Heart left ventricle (tissue), 16 donors: ENCODE results near the gene DIDO1. TPM values are rescaled to one million over a fixed set of nuclear protein-coding genes. Genes with fewer than 3 reads are reported as not detected.

Experiments used
- ATAC-seq, 4 donors: fragments of 200-7000 bp; cut with Tn5 transposase; one replicate each; pipeline ENCODE4 v1.9.1; 2020 to 2022; ENCODE audit warnings: moderate library complexity in 4 of 4, mild to moderate bottlenecking in 3 of 4, moderate number of reproducible peaks in 1 of 4
- DNase-seq, 5 donors: peaks; one replicate each; pipeline ENCODE4 v3.0.0-alpha.2; 2020
- H3K27ac ChIP-seq, 12 donors: fragments of 200-600 bp; sonication (generic) in 4 of 12; one replicate each; pipeline versions ENCODE4 v1.5.0 to v1.8.0; 2016 to 2022; ENCODE audit warnings: mild to moderate bottlenecking in 2 of 12
- H3K27me3 ChIP-seq, 9 donors: fragments of 200-600 bp; sonication (generic) in 2 of 9; one replicate each; pipeline versions ENCODE4 v1.5.1 to v1.8.0; 2016 to 2022; ENCODE audit warnings: mild to moderate bottlenecking in 3 of 9
- H3K36me3 ChIP-seq, 9 donors: fragments of 200-600 bp; sonication (generic) in 2 of 9; one replicate each; pipeline versions ENCODE4 v1.5.0 to v1.8.0; 2018 to 2022; ENCODE audit warnings: mild to moderate bottlenecking in 2 of 9
- H3K4me1 ChIP-seq, 12 donors: fragments of 200-600 bp; sonication (generic) in 4 of 12; one replicate each; pipeline versions ENCODE4 v1.5.0 to v1.8.0; 2016 to 2022; ENCODE audit warnings: mild to moderate bottlenecking in 3 of 12
- H3K4me3 ChIP-seq, 12 donors: fragments of 200-600 bp; sonication (generic) in 4 of 12; one replicate each; pipeline versions ENCODE4 v1.5.0 to v1.8.0; 2017 to 2022; ENCODE audit warnings: mild to moderate bottlenecking in 9 of 12, moderate library complexity in 4 of 12
- H3K9me3 ChIP-seq, 12 donors: fragments of 200-600 bp; sonication (generic) in 4 of 12; one replicate each; pipeline versions ENCODE4 v1.5.0 to v1.8.0; 2016 to 2022; ENCODE audit warnings: mild to moderate bottlenecking in 1 of 12
- POLR2A ChIP-seq, 2 donors: fragments of 450-650 bp; IDR thresholded peaks; one replicate each; pipeline ENCODE4 v1.6.1; 2017; ENCODE audit warnings: antibody characterized with exemption in 2 of 2, mild to moderate bottlenecking in 2 of 2, moderate library complexity in 2 of 2
- WGBS, 4 donors: extraction: QIAGEN DNeasy Blood & Tissue Kit in 2 of 4; methylation state at CpG; one replicate each; pipeline versions ENCODE4 v1.1.5 to v1.1.7; 2013 to 2018; 5-methylcytosine and 5-hydroxymethylcytosine counted together
- intact Hi-C, 10 donors: fragments of 100-400 bp; cut with DNase I; formaldehyde crosslinking; loops; one replicate each; pipeline versions ENCODE4 v1.11.1 to v1.14.2; 2022
- polyA plus RNA-seq, 2 donors: library from polyadenylated mRNA; stranded (reverse); fragments of 200-250 nt; gene quantifications; one replicate each; pipeline ENCODE4 v1.2.3, GENCODE V29; 2013
- total RNA-seq, 9 donors: library from RNA; depleted of rRNA in 2 of 9; stranded (reverse); fragments of >200 nt in 2 of 9; fragmentation: NEBNext Ultra II Directional in 3 of 9; extraction: Animal tissue kit (Norgen Biotek cat#: 25700) in 3 of 9; gene quantifications; one replicate each; pipeline versions ENCODE4 v1.1.0 to v1.2.4, GENCODE V29; 2016 to 2023
- TF ChIP-seq, protein P1 (sequence below), 12 donors: fragments of 200-600 bp; sonication (generic) in 4 of 12; IDR thresholded peaks; one replicate each; pipeline versions ENCODE4 v1.5.0 to v1.8.0; 2018 to 2022; ENCODE audit warnings: antibody characterized with exemption in 12 of 12, mild to moderate bottlenecking in 5 of 12
- donor health status: ischemic (EF 13 %, LVEDD 7.1; RV severe dilation, severe dysfunction).
- donor health status: healthy with polysubstance abuse.
- donor health status: DM: no; HTN: yes; CAD: no.
- donor health status: DM: no; HTN: no; CAD: no.
- donor health status: ischemic (EF 25% LVEDD 6.9; RV normal size, moderate dysfunction).
- donor health status: ischemic (EF 25% LVEDD 5.7; RV mildly dilated, moderate dysfunction).
- donor health status: healthy.
- donor health status: DM: yes; HTN: yes; CAD: no.
- donor health status: ischemic (EF 35%, LVEDD 5.7; RV mildly dilated, moderate dysfunction).
- donor health status: nonischemic (EF 11% LVEDD 7.7; RV severe dilation, severe dysfunction).
- donor health status: DM: yes; HTN: yes; CAD: no.
- donor health status: PGD.
- donor health status: ischemic (EF 29% LVEDD 5.4; RV normal size, mild dysfunction).
- donor health status: nonischemic (EF 23%, LVEDD 6.1; RV moderate dilation, normal function).

The DIDO1 gene
- total and polyA plus RNA-seq, 11 donors, result 16.5 to 46.2 (median 38.4) TPM

DNA sequence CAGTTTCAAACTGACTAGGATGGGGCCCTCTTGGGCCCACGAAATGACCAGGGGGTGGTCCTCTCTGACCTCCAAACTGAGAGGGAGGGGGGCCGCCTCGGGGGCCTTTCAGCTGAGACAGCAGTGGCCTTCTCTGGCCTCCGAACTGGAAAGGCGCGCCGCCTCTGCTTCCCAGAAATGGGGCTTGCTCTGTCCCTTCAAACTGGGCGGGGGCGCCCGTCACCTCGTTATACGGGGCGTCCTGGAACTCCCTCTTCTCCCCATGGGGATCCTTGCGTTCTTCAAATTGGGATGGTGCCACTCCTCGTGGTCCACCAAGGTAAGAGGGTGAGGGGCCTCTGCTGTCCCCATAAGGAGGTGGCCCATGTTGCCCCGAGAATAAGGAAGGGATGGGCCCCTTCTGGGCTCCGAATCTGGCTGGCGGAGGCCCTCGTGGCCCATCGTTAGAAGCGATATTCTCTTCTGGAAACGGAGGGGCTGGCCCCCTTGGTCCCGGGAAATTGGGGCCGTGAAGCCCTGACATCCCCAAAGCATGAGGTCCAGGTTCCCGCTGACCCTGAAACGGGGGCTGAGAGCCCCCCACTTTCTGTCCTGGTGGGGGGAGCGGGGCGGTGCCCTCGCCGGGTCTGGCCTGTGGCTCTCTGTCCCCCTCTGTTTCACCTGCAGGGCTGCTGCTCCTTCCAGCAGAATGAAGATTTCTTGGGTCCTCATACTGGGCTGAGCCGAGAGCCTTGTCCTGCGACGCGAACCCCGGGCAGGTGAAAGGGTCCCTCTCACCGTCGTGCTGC, 46.0 kb downstream of the DIDO1 start:
- WGBS, 4 donors, result 95 to 96% (median 96%) methylated on average over 24 to 37 of the region's 37 CpGs
- intact Hi-C loops, result no loop called here
- peaks cover 0 to 27% (median 20%) of the 10 kb centered on the region in 9 donors for H3K36me3 ChIP-seq
- H3K9me3 ChIP-seq, result no peaks in the 10 kb centered on the region
- ATAC-seq, result no peak
- no peaks in the 10 kb centered on the region for H3K27me3 ChIP-seq
- DNase-seq, result no peak
- no peak for TF ChIP-seq POLR2A (IDR thresholded peaks at IDR 0.05)
- TF ChIP-seq, protein P1, sequence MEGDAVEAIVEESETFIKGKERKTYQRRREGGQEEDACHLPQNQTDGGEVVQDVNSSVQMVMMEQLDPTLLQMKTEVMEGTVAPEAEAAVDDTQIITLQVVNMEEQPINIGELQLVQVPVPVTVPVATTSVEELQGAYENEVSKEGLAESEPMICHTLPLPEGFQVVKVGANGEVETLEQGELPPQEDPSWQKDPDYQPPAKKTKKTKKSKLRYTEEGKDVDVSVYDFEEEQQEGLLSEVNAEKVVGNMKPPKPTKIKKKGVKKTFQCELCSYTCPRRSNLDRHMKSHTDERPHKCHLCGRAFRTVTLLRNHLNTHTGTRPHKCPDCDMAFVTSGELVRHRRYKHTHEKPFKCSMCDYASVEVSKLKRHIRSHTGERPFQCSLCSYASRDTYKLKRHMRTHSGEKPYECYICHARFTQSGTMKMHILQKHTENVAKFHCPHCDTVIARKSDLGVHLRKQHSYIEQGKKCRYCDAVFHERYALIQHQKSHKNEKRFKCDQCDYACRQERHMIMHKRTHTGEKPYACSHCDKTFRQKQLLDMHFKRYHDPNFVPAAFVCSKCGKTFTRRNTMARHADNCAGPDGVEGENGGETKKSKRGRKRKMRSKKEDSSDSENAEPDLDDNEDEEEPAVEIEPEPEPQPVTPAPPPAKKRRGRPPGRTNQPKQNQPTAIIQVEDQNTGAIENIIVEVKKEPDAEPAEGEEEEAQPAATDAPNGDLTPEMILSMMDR (IDR thresholded peaks at IDR 0.05), result no peak
- H3K27ac ChIP-seq, result no peak overlapping the region
- no peak overlapping the region for H3K4me3 ChIP-seq
- peaks cover 8 to 24% (median 22%) of the 10 kb centered on the region in 12 donors for H3K4me1 ChIP-seq

DNA sequence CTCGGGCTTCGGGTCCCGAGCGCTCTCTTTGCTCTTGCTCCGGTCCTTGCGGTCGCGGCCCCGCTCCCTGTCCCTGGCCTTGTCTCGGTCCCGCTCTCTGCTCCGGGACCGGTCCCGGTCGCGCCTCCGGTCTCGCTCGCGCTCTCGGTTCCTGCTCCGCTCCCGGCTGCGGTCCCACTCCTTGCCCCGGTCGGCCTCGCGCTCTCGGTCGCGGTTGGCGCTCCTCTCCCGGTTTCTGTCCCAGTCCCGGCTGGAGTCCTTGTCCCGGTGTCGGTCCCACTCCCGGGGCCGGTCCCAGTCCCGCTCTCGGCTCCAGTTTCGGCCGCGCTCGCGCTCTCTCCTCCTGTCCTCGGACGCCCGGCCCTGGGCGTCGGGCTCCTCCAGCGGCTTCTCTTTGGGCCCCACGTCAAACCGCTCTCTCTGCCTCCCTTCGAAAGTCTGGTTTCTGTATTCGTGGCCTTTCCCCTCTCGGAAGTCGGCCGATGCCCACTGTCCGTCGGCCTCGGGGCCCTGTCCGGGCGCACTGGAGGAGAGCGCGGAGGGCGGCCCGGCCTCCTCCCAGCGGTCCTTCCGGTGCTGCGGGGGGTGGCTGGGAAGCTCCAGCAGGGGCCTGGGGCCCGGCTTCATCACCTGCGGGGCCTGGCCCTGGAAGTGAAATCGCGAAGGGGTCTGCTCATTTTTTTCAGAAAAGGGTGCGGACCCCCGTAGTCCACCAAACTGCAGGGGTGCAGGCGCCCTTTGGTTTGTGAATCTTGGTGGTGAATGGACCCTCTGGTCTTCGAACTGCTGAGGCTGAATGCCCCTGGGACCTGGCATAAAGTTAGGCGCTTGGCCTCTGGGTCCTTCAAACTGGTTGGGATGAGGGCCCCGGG, 46.8 kb downstream of the DIDO1 start:
- Histone ChIP-seq H3K36me3 (peaks cover 0 to 27% (median 20%) of the 10 kb centered on the region in 9 donors), H3K4me3 (peak overlapping the region in 6 of 12 donors; percentile 2 to 36 (median 18)), H3K4me1 (peaks cover 8 to 24% (median 22%) of the 10 kb centered on the region in 12 donors), H3K9me3 (no peaks in the 10 kb centered on the region), H3K27me3 (no peaks in the 10 kb centered on the region), H3K27ac (no peak overlapping the region)
- DNase-seq (no peak), ATAC-seq (no peak)
- intact Hi-C loops, result loop anchor here in 5 of 10 donors (5.0 to 10.0 kb wide), 3 partner anchors 45 to 128 kb away; partner anchors contain the start of genes DIDO1 (in 4 of the 5) and BHLHE23 (in 1 of the 5)
- WGBS, 4 donors, result 76 to 82% (median 77%) methylated on average over 78 to 80 of the region's 80 CpGs
- no peak for TF ChIP-seq POLR2A (IDR thresholded peaks at IDR 0.05)
- TF ChIP-seq, protein P1 (IDR thresholded peaks at IDR 0.05), result no peak

DNA sequence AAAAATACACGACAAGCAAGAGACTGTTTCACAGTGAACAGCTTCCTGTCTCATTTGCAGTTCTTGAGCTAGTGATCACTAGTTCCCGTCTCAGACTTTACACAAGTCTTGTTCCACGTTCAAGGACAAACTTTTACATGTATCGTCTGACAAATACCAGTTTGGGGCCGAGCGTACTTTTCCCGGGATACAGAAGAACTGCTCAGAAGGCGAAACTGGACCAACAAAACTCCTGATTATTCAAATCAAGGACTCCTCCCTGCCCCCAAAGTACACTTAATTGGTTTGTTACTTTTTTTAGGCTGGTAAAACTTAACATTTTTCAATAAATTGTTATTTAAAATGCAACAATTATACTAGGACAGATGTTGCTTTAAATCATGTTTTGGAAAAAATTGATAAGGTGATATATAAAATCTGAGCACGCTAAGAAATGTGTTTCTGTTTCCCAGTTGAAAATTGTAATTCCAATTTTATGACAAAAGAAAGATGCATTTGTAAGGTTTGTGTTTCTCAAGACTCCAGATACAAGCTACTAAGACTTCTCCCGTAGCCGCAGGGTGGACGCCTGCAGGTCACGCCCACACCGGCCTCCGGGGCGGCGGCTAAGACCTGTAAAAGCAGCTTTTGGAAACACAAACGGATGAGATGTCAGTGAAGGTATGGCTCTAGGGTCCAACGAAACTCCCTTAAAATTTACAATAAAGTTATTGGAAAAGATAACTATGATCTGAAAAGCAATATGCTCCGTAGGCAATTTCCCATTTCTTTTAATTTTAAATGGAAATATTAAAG, 47.9 kb downstream of the DIDO1 start:
- DNase-seq, result no peak
- ATAC-seq, result no peak
- TF ChIP-seq, protein P1 (IDR thresholded peaks at IDR 0.05), result no peak
- TF ChIP-seq POLR2A (IDR thresholded peaks at IDR 0.05), result no peak
- Histone ChIP-seq H3K9me3 (no peaks in the 10 kb centered on the region), H3K36me3 (peaks cover 0 to 27% (median 20%) of the 10 kb centered on the region in 9 donors), H3K27me3 (no peaks in the 10 kb centered on the region), H3K4me1 (peaks cover 8 to 32% (median 22%) of the 10 kb centered on the region in 12 donors), H3K4me3 (no peak overlapping the region), H3K27ac (no peak overlapping the region)
- intact Hi-C loops, result loop anchor here in 5 of 10 donors (5.0 to 10.0 kb wide), 3 partner anchors 46 to 129 kb away; partner anchors contain the start of genes DIDO1 (in 4 of the 5) and BHLHE23 (in 1 of the 5)
- 87 to 89% (median 88%) methylated on average over 20 of the region's 20 CpGs for WGBS, 4 donors
